Fibroblast of the aortic adventitia (primary cell): Measurements from ENCODE around the gene STXBP4. TPM values are rescaled to one million over a fixed set of nuclear protein-coding genes. Genes with fewer than 3 reads are reported as not detected.

ENCODE experiments used
- DNase-seq: peaks from one replicate; pipeline ENCODE4 v3.0.0-alpha.2; 2010; ENCODE audit warnings: low read depth
- H3K4me3 ChIP-seq: 2 replicates; pipeline ENCODE4 v1.5.1; 2011; ENCODE audit warnings: low read depth, mild to moderate bottlenecking, control low read depth, low read length, moderate library complexity
- CTCF ChIP-seq: IDR thresholded peaks from 2 replicates; pipeline ENCODE4 v1.5.1; 2011; ENCODE audit warnings: mild to moderate bottlenecking, low read length, control low read depth, inconsistent platforms; ENCODE audit not compliant: insufficient read depth
- total RNA-seq: library from RNA; depleted of rRNA; stranded (reverse); fragments of >200 nt; gene quantifications from 2 replicates; pipeline ENCODE4 v1.2.3, GENCODE V29; 2012; ENCODE audit warnings: low replicate concordance

The STXBP4 gene
- total RNA-seq, 1 donor, result 32.0 TPM

GRCh38 chr17:55158439-55158838, 189.9 kb downstream of the STXBP4 start:
- DNase-seq, result no peak
- no peak overlapping the region for H3K4me3 ChIP-seq
- no peak for TF ChIP-seq CTCF

GRCh38 chr17:55159251-55159650, 190.7 kb downstream of the STXBP4 start:
- DNase-seq, result peak; percentile 38
- H3K4me3 ChIP-seq, result no peak overlapping the region
- no peak for TF ChIP-seq CTCF

- DNase-seq, result no peak
- TF ChIP-seq CTCF, result no peak
- H3K4me3 ChIP-seq, result no peak overlapping the region
Measured at GRCh38 chr17:55160501-55160900, 191.9 kb downstream of the STXBP4 start.

GRCh38 chr17:55161935-55162555, 193.5 kb downstream of the STXBP4 start:
- DNase-seq, result peak; percentile 50
- H3K4me3 ChIP-seq, result no peak overlapping the region
- TF ChIP-seq CTCF, result no peak

GRCh38 chr17:55162556-55162946, 194.0 kb downstream of the STXBP4 start:
- DNase-seq, result no peak
- TF ChIP-seq CTCF, result no peak
- H3K4me3 ChIP-seq, result no peak overlapping the region

- DNase-seq, result no peak
- H3K4me3 ChIP-seq, result no peak overlapping the region
- no peak for TF ChIP-seq CTCF
Measured at GRCh38 chr17:55163408-55163807, 194.8 kb downstream of the STXBP4 start.

GRCh38 chr17:55166506-55166905, 197.9 kb downstream of the STXBP4 start:
- no peak overlapping the region for H3K4me3 ChIP-seq
- DNase-seq, result no peak
- TF ChIP-seq CTCF, result no peak
